Chondrocyte (in vitro differentiated cells): ENCODE measurements around the gene ACLY. TPM values are rescaled to one million over a fixed set of nuclear protein-coding genes. Genes with fewer than 3 reads are reported as not detected.
A peak's percentile ranks its signal among the peaks of the same experiment; 100 is the strongest.
"Not testable (repeated sequence)": the region's sequence is repeated elsewhere in the genome, so short reads cannot be mapped to it uniquely, and the experiment has no call there.

Experiments used
- DNase-seq: peaks from one replicate; pipeline ENCODE4 v3.0.0; 2021; ENCODE audit warnings: mixed read lengths, low spot score
- H3K27ac Mint-ChIP-seq: one replicate; pipeline ENCODE4 v1.8.0; 2021; ENCODE audit warnings: mild to moderate bottlenecking, moderate library complexity, mixed read lengths; ENCODE audit not compliant: unreplicated experiment
- H3K27me3 Mint-ChIP-seq: 2 replicates; pipeline ENCODE4 v1.8.0; 2021; ENCODE audit warnings: low read depth, mixed read lengths
- H3K36me3 Mint-ChIP-seq: 2 replicates; pipeline ENCODE4 v1.8.0; 2021; ENCODE audit warnings: low read depth, mixed read lengths
- H3K4me1 Mint-ChIP-seq: 2 replicates; pipeline ENCODE4 v1.8.0; 2021; ENCODE audit warnings: low read depth, mild to moderate bottlenecking, mixed read lengths
- H3K4me3 Mint-ChIP-seq: one replicate; pipeline ENCODE4 v1.8.0; 2021; ENCODE audit warnings: mild to moderate bottlenecking, moderate library complexity, mixed read lengths; ENCODE audit not compliant: unreplicated experiment
- H3K9me3 Mint-ChIP-seq: 2 replicates; pipeline ENCODE4 v1.8.0; 2021; ENCODE audit warnings: low read depth, mixed read lengths
- total RNA-seq: library from RNA; stranded (reverse); gene quantifications from 3 replicates; pipeline ENCODE4 v1.2.1, GENCODE V29; 2021
- TF ChIP-seq, protein P1 (sequence below): fragments of 200-600 bp; sonication (generic); IDR thresholded peaks from 2 replicates; pipeline ENCODE4 v1.5.0; 2021; ENCODE audit warnings: antibody characterized with exemption, mild to moderate bottlenecking, moderate library complexity

The ACLY gene
- total RNA-seq, 1 donor from 2014 or later = 189 TPM

DNA sequence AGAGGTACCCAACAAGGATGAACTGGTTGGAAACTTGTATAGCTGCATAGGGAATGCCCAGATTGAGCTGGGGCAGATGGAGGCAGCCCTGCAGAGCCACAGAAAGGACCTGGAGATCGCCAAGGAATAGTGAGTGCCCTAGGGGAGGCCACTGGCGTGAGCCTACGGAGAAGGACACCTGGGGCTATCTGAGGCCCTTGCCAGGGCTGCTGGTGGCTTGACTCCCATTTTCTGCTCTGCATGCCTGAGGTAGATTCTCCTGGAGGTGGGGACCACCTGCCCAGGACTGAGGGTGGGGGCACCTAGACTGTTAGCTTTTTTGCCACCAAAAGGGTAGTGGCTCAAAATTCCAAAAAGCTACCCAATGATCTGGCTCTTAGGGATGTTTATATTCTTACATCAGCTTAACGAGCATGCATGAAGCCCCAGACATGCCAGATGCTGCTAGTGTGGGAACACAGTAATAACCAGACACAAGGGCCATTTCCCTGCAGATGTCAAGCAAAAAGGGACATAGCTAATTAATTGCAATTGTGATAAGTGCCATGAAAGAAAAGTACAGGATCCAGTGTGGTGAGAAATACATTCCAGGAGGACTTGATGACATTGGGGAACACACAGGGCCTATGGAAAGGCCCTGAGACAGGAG, 20.4 kb upstream of the ACLY start:
- no peak overlapping the region for H3K27ac Mint-ChIP-seq
- no peak overlapping the region for H3K4me3 Mint-ChIP-seq

GRCh38 chr17:41937970-41938954, 19.5 kb upstream of the ACLY start:
- Mint-ChIP-seq H3K27ac (no peak overlapping the region), H3K4me1 (no peaks in the 10 kb centered on the region)
- no peak for DNase-seq

More for the DNA sequence above, 20.4 kb upstream of the ACLY start:
- Mint-ChIP-seq H3K36me3 (no peaks in the 10 kb centered on the region), H3K9me3 (no peaks in the 10 kb centered on the region), H3K4me1 (no peaks in the 10 kb centered on the region), H3K27me3 (no peaks in the 10 kb centered on the region)
- DNase-seq = no peak
- TF ChIP-seq, protein P1, sequence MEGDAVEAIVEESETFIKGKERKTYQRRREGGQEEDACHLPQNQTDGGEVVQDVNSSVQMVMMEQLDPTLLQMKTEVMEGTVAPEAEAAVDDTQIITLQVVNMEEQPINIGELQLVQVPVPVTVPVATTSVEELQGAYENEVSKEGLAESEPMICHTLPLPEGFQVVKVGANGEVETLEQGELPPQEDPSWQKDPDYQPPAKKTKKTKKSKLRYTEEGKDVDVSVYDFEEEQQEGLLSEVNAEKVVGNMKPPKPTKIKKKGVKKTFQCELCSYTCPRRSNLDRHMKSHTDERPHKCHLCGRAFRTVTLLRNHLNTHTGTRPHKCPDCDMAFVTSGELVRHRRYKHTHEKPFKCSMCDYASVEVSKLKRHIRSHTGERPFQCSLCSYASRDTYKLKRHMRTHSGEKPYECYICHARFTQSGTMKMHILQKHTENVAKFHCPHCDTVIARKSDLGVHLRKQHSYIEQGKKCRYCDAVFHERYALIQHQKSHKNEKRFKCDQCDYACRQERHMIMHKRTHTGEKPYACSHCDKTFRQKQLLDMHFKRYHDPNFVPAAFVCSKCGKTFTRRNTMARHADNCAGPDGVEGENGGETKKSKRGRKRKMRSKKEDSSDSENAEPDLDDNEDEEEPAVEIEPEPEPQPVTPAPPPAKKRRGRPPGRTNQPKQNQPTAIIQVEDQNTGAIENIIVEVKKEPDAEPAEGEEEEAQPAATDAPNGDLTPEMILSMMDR = no peak

DNA sequence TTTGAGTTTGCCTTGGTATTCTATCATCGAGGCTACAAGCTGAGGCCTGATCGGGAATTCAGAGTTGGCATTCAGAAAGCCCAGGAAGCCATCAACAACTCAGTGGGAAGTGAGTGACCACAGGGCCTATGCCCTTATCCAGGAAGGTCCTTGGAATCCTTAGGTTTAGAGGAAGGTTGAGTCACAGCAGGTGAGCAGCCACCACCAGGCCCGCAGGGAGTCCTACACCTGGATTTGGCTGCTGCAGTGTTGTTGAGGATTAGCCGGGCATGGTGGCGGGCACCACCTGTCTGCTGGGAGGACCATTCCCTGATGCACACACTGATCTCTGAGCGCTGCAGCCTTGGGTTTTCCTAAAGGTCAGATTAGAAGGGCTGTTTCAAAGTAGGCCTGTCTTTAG, 16.9 kb upstream of the ACLY start:
- H3K36me3 Mint-ChIP-seq = no peaks in the 10 kb centered on the region
- peaks cover 4% of the 10 kb centered on the region for H3K4me1 Mint-ChIP-seq
- H3K9me3 Mint-ChIP-seq = no peaks in the 10 kb centered on the region
- no peak for DNase-seq
- H3K4me3 Mint-ChIP-seq = no peak overlapping the region
- TF ChIP-seq, protein P1 = no peak
- no peaks in the 10 kb centered on the region for H3K27me3 Mint-ChIP-seq
- no peak overlapping the region for H3K27ac Mint-ChIP-seq

More at GRCh38 chr17:41937970-41938954, 19.5 kb upstream of the ACLY start:
- TF ChIP-seq, protein P1 = no peak
- Mint-ChIP-seq H3K9me3 (no peaks in the 10 kb centered on the region), H3K36me3 (no peaks in the 10 kb centered on the region), H3K4me3 (no peak overlapping the region), H3K27me3 (no peaks in the 10 kb centered on the region)

DNA sequence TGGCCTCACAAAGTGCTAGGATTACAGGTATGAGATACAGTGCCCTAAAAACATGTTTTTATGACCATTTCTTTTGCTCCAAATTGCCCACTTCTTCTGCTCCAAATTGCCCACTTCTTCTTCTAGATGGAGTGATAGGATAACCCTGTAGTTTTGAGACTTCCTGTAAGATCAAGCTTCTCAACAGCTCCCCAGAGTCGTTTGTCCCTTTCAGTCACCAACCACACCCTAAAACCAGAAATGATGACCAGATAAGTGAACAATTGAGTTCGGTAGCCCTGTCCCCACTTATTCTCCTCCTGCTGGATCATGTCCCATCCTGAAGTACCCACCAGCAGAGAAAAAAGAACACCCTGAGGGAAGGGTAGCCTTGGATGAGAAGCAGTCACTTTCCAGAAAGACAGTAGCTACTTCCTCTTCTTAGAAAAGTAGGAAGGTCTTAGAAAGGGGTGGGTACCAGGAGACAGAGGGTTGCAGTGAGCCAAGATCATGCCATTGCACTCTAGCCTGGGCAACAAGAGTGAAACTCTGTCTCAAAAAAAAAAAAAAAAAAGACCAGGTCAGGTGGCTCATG, 14.2 kb upstream of the ACLY start:
- no peaks in the 10 kb centered on the region for H3K27me3 Mint-ChIP-seq
- peaks cover 23% of the 10 kb centered on the region for H3K4me1 Mint-ChIP-seq
- DNase-seq = no peak
- no peak overlapping the region for H3K4me3 Mint-ChIP-seq
- TF ChIP-seq, protein P1 = no peak
- no peaks in the 10 kb centered on the region for H3K9me3 Mint-ChIP-seq
- no peaks in the 10 kb centered on the region for H3K36me3 Mint-ChIP-seq
- H3K27ac Mint-ChIP-seq = no peak overlapping the region

DNA sequence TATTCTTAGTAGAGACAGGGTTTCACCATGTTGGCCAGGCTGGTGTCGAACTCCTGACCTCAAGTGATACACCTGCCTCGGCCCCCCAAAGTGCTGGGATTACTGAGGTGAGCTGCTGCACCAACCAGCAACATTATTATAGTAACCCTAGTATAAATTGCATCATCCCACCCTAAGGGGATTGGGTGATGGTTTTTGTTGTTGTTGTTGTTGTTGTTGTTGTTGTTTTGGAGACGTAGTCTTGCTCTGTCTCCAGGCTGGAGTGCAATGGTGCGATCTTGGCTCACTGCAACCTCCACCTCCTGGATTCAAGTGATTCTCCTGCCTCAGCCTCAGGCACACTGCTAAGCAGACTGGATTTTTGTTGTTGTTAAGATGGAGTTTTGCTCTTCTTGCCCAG, 13.0 kb upstream of the ACLY start:
- not testable (repeated sequence) for H3K9me3 Mint-ChIP-seq, H3K4me3 Mint-ChIP-seq, H3K36me3 Mint-ChIP-seq, DNase-seq, H3K27ac Mint-ChIP-seq, H3K27me3 Mint-ChIP-seq
- H3K4me1 Mint-ChIP-seq = peaks cover 23% of the 10 kb centered on the region

GRCh38 chr17:41930833-41931156, 12.0 kb upstream of the ACLY start:
- Mint-ChIP-seq H3K4me3 (peak overlapping the region; percentile 88), H3K27ac (peak overlapping the region; percentile 97), H3K4me1 (peaks cover 23% of the 10 kb centered on the region)
- not testable (repeated sequence) for H3K36me3 Mint-ChIP-seq, H3K27me3 Mint-ChIP-seq, DNase-seq, H3K9me3 Mint-ChIP-seq
